Measurements from ENCODE around the gene NLGN4X.

The NLGN4X gene

DNA sequence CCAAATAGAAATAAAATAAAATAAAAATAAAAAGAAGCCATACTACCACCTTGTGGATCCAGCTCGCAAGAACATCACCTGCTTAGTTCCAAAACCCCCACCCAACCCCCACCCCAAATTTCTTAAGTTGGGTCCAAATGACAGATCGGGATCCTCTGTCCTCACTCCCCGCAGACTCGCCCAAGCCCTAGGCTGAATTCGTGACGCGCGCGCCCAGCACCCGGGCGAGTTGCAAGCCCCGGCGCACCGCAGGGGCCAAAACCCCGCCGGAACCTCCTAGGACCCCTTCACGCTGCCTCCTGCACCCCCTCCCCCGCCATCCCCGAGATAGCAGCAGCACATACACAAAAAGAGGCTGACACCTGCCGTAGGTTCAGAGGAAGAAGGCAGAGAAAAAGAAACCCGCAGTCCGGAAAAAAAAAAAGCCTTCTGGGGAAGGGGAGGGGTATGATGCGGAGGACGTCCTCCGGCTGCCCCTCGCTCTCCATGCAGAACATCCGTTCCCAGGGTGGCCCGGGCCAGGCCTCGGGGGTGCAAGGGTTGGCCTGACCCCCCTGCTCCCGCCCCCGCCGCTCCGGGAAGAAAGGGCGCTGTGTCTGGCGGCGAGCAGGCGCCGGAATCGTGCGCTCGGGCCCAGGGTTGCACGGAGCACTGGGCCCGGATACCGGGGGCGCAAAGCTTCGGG, 2.6 kb downstream of the NLGN4X start:
- H3K27ac ChIP-seq, result no peak overlapping the region
- TF ChIP-seq Cebpa-rat (IDR thresholded peaks at IDR 0.05), result no peak
- H3K27me3 ChIP-seq, result peaks cover 0 to 10% (median 5%) of the 10 kb centered on the region in 11 experiments; a peak in 9 of 22 replicates
- no peaks in the 10 kb centered on the region for H3K36me3 ChIP-seq
- H3K9me3 ChIP-seq (replicated peaks in 1 of 11), result peaks cover 16 to 46% (median 18%) of the 10 kb centered on the region in 11 experiments
- peaks cover 0 to 37% (median 6%) of the 10 kb centered on the region in 10 experiments; a peak in 11 of 20 replicates for H3K4me1 ChIP-seq
- H3K4me2 ChIP-seq, result no peak overlapping the region
- no peak overlapping the region for H3K9ac ChIP-seq
- no peak overlapping the region for H3K4me3 ChIP-seq
- H4K20me1 ChIP-seq, result no peaks in the 10 kb centered on the region

DNA sequence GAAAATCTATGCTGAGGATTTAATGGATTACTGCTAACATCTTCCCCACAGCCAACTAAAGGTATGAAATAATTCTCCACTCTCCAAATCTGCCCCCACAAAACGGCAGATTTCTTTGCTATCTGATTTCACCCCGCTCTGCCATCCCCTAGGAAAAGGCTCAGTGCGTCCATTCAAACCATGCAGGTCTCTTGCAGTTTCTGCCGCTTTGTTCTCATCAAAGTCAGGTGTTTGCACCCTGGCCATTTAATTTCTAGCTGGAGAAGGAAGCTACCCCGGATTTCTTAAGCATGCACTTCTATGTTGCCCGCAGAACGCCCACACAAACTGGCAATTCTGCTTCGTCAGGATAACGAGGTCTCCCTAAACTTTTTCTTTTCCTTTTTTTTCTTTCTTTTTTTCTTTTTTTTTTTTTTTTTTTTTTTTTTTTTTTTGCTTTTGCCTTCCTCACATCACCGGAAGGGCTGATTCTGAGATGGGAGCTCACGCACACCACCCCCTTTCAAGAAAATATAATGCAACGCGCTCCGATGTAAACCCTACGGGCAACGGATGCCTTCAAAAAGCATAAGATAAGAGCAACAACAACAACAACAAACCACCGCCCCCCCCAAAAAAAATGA, 3.3 kb downstream of the NLGN4X start:
- Histone ChIP-seq H3K4me1 (peaks cover 0 to 37% (median 6%) of the 10 kb centered on the region in 10 experiments; a peak in 11 of 20 replicates), H3K4me2 (peak overlapping the region in 1 of 11 experiments; percentile 21; a peak in 1 of 22 replicates), H3K9ac (no peak overlapping the region), H3K27me3 (peaks cover 0 to 10% (median 5%) of the 10 kb centered on the region in 11 experiments; a peak in 9 of 22 replicates), H3K9me3 (replicated peaks in 1 of 11) (peaks cover 16 to 52% (median 18%) of the 10 kb centered on the region in 11 experiments), H3K27ac (no peak overlapping the region), H4K20me1 (no peaks in the 10 kb centered on the region), H3K4me3 (no peak overlapping the region), H3K36me3 (no peaks in the 10 kb centered on the region)
- no peak for TF ChIP-seq Cebpa-rat (IDR thresholded peaks at IDR 0.05)

DNA sequence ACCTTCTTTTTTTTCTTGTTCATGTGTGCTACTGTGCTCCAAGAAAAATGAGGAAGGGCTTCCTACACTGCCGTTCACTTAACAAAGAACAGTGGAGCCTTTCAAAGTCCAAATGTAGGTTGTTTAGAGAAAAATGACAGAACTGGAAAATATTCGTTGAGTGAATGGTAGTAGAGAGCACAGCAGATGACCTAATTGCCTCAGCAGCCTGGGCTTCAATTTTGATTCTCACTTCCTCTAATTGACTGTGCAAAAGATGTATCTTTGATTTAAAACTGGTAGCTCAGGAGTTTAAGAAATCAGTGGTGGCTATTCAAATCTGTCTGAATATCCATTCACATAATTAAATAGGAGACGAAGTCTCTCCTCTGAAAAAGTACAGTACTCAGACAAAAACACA, 5.2 kb downstream of the NLGN4X start:
- Histone ChIP-seq H4K20me1 (no peaks in the 10 kb centered on the region), H3K4me3 (no peak overlapping the region), H3K9me3 (replicated peaks in 1 of 11) (peaks cover 16 to 49% (median 18%) of the 10 kb centered on the region in 11 experiments), H3K4me1 (peaks cover 0 to 37% (median 6%) of the 10 kb centered on the region in 10 experiments; a peak in 11 of 20 replicates), H3K27ac (peak overlapping the region in 4 of 11 experiments; percentile 37 to 87 (median 69); a peak in 6 of 22 replicates), H3K4me2 (peak overlapping the region in 3 of 11 experiments; percentile 4 to 61 (median 39); a peak in 5 of 22 replicates), H3K9ac (peak overlapping the region in 2 of 11 experiments; percentile 28 to 56; a peak in 3 of 22 replicates), H3K27me3 (peaks cover 0 to 6% (median 3%) of the 10 kb centered on the region in 11 experiments; a peak in 8 of 22 replicates), H3K36me3 (no peaks in the 10 kb centered on the region)
- TF ChIP-seq Cebpa-rat (IDR thresholded peaks at IDR 0.05), result no peak

DNA sequence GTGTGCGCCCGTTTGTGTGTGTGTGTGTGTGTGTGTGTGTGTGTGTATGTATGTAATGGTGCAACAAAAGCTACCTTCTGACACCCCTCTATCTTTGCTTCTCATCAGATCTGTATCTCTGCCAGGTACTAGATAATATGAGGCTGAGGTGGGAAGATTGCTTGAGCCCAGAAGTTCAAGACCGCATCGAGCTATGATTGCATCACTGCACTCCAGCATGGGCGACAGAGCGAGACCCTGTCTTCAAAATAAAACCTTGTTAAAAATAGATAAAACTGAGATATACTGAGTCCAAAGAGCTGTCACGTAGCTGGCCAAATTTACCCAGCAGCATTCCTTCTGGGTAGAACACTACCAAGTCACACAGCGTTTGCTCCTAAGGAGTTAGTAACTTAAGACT, 18.4 kb downstream of the NLGN4X start:
- H3K4me3 ChIP-seq, result no peak overlapping the region
- no peaks in the 10 kb centered on the region for H3K36me3 ChIP-seq

DNA sequence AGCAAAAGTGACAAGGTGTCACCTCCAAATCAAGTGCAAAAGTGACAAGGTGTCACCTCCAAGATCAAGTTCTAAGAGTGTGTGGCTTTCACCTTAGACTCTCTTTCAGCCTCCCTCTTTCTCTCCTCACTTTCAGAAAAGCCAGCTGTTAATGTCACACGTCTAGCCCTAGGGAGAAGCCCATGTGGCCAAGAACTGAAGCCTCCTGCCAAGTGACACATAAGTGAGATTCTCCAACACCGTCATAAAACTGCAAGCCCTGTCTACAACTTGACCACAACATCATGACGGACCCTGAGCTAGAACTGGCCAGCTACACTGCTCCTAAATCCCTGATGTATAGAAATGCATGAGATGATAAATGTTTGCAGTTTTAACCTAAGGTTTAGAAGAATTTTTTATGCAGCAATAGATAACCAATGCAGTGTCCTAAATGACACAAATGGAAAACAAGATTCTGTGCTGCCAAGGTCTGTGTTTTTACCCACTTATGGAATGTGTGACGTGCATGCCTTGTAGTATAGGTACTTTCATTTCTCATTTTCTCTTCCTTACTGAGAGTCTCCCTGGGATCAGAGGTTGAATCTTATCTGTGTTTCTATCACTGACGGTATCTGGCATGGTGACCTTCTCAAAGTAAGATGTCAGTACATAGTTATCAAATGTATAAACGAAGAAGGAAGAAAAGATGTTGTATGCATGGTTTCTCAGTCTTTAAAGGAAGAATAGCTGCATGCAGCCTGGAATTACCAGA, 25.0 kb downstream of the NLGN4X start:
- Histone ChIP-seq H3K27ac (no peak overlapping the region), H3K9me3 (replicated peaks in 1 of 11) (peaks cover 0 to 6% (median 0%) of the 10 kb centered on the region in 11 experiments; a peak in 3 of 22 replicates), H3K9ac (no peak overlapping the region), H3K4me2 (no peak overlapping the region), H4K20me1 (no peaks in the 10 kb centered on the region), H3K4me1 (no peaks in the 10 kb centered on the region), H3K27me3 (no peaks in the 10 kb centered on the region), H3K36me3 (no peaks in the 10 kb centered on the region), H3K4me3 (no peak overlapping the region)
- TF ChIP-seq Cebpa-rat (IDR thresholded peaks at IDR 0.05), result no peak

More for the DNA sequence above, 18.4 kb downstream of the NLGN4X start:
- Histone ChIP-seq H3K9ac (no peak overlapping the region), H4K20me1 (no peaks in the 10 kb centered on the region), H3K4me1 (peaks cover 0 to 18% (median 14%) of the 10 kb centered on the region in 10 experiments; a peak in 16 of 20 replicates), H3K4me2 (peak overlapping the region in 9 of 11 experiments; percentile 27 to 80 (median 68); a peak in 16 of 22 replicates), H3K9me3 (replicated peaks in 1 of 11) (no peaks in the 10 kb centered on the region), H3K27me3 (no peaks in the 10 kb centered on the region), H3K27ac (peak overlapping the region in 1 of 11 experiments; percentile 23; a peak in 1 of 22 replicates)
- peak in 4 of 11 experiments; percentile 36 to 78 (median 56); a peak in 5 of 22 replicates for TF ChIP-seq Cebpa-rat (IDR thresholded peaks at IDR 0.05)

DNA sequence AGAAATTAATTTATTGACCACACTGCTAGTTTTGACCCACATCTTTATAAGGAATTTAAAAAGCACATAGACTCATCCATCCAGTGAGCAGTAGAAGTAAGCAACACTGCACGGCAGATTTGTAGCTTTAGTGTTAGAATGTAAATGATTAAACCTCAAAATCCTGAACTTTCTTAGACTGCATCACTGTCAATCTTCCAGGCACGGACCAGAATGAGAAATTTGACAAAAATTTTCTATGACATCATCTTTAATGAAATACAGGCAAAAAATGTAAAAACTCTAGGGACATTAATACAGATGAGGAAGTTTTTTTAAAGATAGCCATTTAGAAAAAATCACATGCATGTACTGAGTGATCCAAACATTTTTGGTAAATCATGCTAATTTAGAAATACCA, 29.2 kb downstream of the NLGN4X start:
- Histone ChIP-seq H4K20me1 (no peaks in the 10 kb centered on the region), H3K4me1 (no peaks in the 10 kb centered on the region), H3K27me3 (no peaks in the 10 kb centered on the region), H3K36me3 (no peaks in the 10 kb centered on the region), H3K9me3 (replicated peaks in 1 of 11) (no peaks in the 10 kb centered on the region; a peak in 3 of 22 replicates), H3K27ac (no peak overlapping the region), H3K4me3 (no peak overlapping the region), H3K9ac (no peak overlapping the region), H3K4me2 (no peak overlapping the region)
- TF ChIP-seq Cebpa-rat (IDR thresholded peaks at IDR 0.05), result no peak

DNA sequence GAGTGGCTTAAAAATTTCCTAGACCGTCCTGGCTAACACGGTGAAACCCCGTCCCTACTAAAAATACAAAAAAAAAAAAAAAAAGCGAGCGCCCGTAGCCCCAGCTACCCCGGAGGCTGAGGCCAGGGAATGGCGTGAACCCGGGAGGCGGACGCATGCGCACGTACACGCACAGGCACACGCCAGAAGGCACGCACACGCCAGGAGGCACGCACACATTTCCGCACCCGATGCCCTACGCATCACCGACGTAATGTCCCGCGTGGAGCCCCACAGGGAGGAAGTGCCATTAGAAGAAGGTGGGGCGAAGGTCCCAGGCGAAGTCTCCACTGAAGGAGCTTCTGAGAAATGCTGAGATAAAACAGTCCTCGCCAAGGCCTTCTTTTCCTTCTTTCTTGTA, 41.4 kb downstream of the NLGN4X start:
- H3K9ac ChIP-seq, result no peak overlapping the region
- TF ChIP-seq Cebpa-rat (IDR thresholded peaks at IDR 0.05), result no peak
- no peak overlapping the region for H3K4me3 ChIP-seq
- peaks cover 0 to 11% (median 4%) of the 10 kb centered on the region in 10 experiments; a peak in 6 of 20 replicates for H3K4me1 ChIP-seq
- peaks cover 0 to 5% (median 0%) of the 10 kb centered on the region in 11 experiments; a peak in 6 of 22 replicates for H3K9me3 ChIP-seq (replicated peaks in 1 of 11)
- H3K27me3 ChIP-seq, result no peaks in the 10 kb centered on the region
- H3K27ac ChIP-seq, result no peak overlapping the region
- H4K20me1 ChIP-seq, result no peaks in the 10 kb centered on the region
- H3K36me3 ChIP-seq, result no peaks in the 10 kb centered on the region
- H3K4me2 ChIP-seq, result no peak overlapping the region

DNA sequence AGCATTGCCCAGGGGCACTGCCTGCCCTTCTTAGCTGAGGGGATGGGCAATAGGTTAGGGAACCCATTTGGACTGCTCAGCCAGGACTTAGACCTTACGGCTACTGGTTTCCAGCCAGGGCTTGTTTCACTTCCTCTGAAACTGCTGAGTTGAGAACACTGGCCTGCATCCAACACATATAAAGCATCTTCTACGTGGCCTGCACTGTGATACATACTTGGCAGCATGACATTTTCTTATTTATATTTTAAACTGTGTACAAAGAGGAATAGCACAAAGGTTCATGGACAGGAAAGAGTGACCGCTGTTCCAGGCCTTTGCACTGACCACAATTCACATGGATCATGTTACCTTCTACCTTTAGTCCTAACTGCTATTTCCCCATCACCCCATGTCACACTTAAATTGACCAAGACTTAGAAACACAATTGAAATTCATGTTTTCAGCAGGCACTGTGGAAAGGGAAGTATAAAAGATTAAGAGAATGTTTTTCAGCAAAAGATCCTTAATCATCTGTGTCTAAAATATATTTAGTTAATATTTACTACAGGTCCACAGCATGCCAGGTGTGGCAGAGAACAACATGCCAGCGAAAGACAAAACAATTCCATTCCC, 43.7 kb downstream of the NLGN4X start:
- Histone ChIP-seq H3K4me3 (no peak overlapping the region), H3K36me3 (no peaks in the 10 kb centered on the region), H4K20me1 (no peaks in the 10 kb centered on the region), H3K27ac (no peak overlapping the region), H3K27me3 (no peaks in the 10 kb centered on the region), H3K4me1 (peaks cover 0 to 11% (median 4%) of the 10 kb centered on the region in 10 experiments; a peak in 6 of 20 replicates), H3K9ac (no peak overlapping the region), H3K9me3 (replicated peaks in 1 of 11) (peaks cover 0 to 5% (median 0%) of the 10 kb centered on the region in 11 experiments; a peak in 6 of 22 replicates), H3K4me2 (peak overlapping the region in 1 of 11 experiments; percentile 5; a peak in 2 of 22 replicates)
- no peak for TF ChIP-seq Cebpa-rat (IDR thresholded peaks at IDR 0.05)

Data from BLaER1 treated with 17β-estradiol and CSF1 and Interleukin-3, amounts not matched to agents 10 nM and 100 nM (cell line).